Natural killer cell (primary cell): ENCODE results near the gene C4BPA. TPM values are rescaled to one million over a fixed set of nuclear protein-coding genes. Genes with fewer than 3 reads are reported as not detected.

Source experiments
- ATAC-seq, 3 donors: fragments of 150-1000 bp in 2 of 3; fragments of 200-7000 bp in 1 of 3; cut with Tn5 transposase; 1 replicate in 1 of 3; 2 replicates in 2 of 3; pipeline ENCODE4 v1.10.0; 2021; ENCODE audit warnings: mild to moderate bottlenecking in 2 of 3, moderate library complexity in 2 of 3
- DNase-seq, 2 donors: peaks; one replicate each; pipeline versions ENCODE4 v3.0.0 to v3.0.0-alpha.2; 2013 to 2021; ENCODE audit warnings: mixed read lengths in 1 of 2
- H3K27ac ChIP-seq: one replicate; pipeline ENCODE4 v1.5.1; 2013; ENCODE audit warnings: mild to moderate bottlenecking, low read length
- H3K27me3 ChIP-seq: one replicate; pipeline ENCODE4 v1.6.1; 2013; ENCODE audit warnings: low read length; ENCODE audit not compliant: control insufficient read depth, insufficient read depth
- H3K36me3 ChIP-seq: one replicate; pipeline ENCODE4 v1.6.1; 2013; ENCODE audit warnings: low read length; ENCODE audit not compliant: control insufficient read depth, insufficient read depth
- H3K4me1 ChIP-seq: one replicate; pipeline ENCODE4 v1.6.1; 2013; ENCODE audit warnings: low read length; ENCODE audit not compliant: control insufficient read depth, insufficient read depth
- H3K4me3 ChIP-seq: one replicate; pipeline ENCODE4 v1.5.1; 2013; ENCODE audit warnings: low read length
- H3K9me3 ChIP-seq: one replicate; pipeline ENCODE4 v1.6.1; 2013; ENCODE audit warnings: low read length; ENCODE audit not compliant: control insufficient read depth, insufficient read depth
- H3K27ac Mint-ChIP-seq, 2 donors: one replicate each; pipeline ENCODE4 v1.8.0; 2022; ENCODE audit warnings: mild to moderate bottlenecking in 2 of 2, mixed read lengths in 2 of 2, moderate library complexity in 1 of 2
- H3K27me3 Mint-ChIP-seq, 2 donors: one replicate each; pipeline ENCODE4 v1.8.0; 2022; ENCODE audit warnings: low read depth in 2 of 2, mixed read lengths in 2 of 2
- H3K36me3 Mint-ChIP-seq: one replicate; pipeline ENCODE4 v1.8.0; 2022; ENCODE audit warnings: mixed read lengths
- H3K4me1 Mint-ChIP-seq, 2 donors: one replicate each; pipeline ENCODE4 v1.8.0; 2022; ENCODE audit warnings: mixed read lengths in 2 of 2
- H3K4me3 Mint-ChIP-seq: one replicate; pipeline ENCODE4 v1.8.0; 2022; ENCODE audit warnings: mild to moderate bottlenecking, moderate library complexity, mixed read lengths
- H3K9me3 Mint-ChIP-seq, 2 donors: one replicate each; pipeline ENCODE4 v1.8.0; 2022; ENCODE audit warnings: mixed read lengths in 2 of 2
- CTCF ChIP-seq: fragments of 200-600 bp; IDR thresholded peaks from one replicate; pipeline ENCODE4 v1.8.0; 2022; ENCODE audit warnings: antibody characterized with exemption
- WGBS: methylation state at CpG from one replicate; pipeline ENCODE4 v1.1.7; 2013; ENCODE audit warnings: missing lambda C conversion rate; ENCODE audit not compliant: insufficient coverage; 5-methylcytosine and 5-hydroxymethylcytosine counted together
- intact Hi-C: fragments of 100-400 bp; cut with micrococcal nuclease; formaldehyde crosslinking; loops from one replicate; pipeline ENCODE4 v1.14.2; 2022
- total RNA-seq, 4 donors: library from RNA; stranded (reverse); fragments of 120-200 nt in 1 of 4; gene quantifications; one replicate each; pipeline versions ENCODE4 v1.2.3 to v1.2.4, GENCODE V29; 2013 to 2022

Gene C4BPA
- total RNA-seq, 3 donors from 2014 or later (not counting 1 experiment from before 2014, with no cell fraction given) = not detected

GRCh38 chr1:207073906-207074820, 29.9 kb upstream of the C4BPA start:
- Histone ChIP-seq H3K9me3 (no peaks in the 10 kb centered on the region), H3K4me1 (peaks cover 23% of the 10 kb centered on the region), H3K27me3 (no peaks in the 10 kb centered on the region), H3K27ac (no peak overlapping the region), H3K4me3 (no peak overlapping the region), H3K36me3 (no peaks in the 10 kb centered on the region)
- ATAC-seq (no peak), DNase-seq (no peak)
- H3K9me3 Mint-ChIP-seq = no peaks in the 10 kb centered on the region
- 89% methylated on average over 4 of the region's 4 CpGs for WGBS
- H3K4me3 Mint-ChIP-seq = no peak overlapping the region
- no peak overlapping the region for H3K27ac Mint-ChIP-seq
- intact Hi-C loops = no loop called here
- H3K36me3 Mint-ChIP-seq = no peaks in the 10 kb centered on the region
- H3K4me1 Mint-ChIP-seq = peaks cover 20 to 22% of the 10 kb centered on the region in 2 donors
- peaks cover 0 to 6% of the 10 kb centered on the region in 2 donors for H3K27me3 Mint-ChIP-seq
- TF ChIP-seq CTCF = no peak

DNA sequence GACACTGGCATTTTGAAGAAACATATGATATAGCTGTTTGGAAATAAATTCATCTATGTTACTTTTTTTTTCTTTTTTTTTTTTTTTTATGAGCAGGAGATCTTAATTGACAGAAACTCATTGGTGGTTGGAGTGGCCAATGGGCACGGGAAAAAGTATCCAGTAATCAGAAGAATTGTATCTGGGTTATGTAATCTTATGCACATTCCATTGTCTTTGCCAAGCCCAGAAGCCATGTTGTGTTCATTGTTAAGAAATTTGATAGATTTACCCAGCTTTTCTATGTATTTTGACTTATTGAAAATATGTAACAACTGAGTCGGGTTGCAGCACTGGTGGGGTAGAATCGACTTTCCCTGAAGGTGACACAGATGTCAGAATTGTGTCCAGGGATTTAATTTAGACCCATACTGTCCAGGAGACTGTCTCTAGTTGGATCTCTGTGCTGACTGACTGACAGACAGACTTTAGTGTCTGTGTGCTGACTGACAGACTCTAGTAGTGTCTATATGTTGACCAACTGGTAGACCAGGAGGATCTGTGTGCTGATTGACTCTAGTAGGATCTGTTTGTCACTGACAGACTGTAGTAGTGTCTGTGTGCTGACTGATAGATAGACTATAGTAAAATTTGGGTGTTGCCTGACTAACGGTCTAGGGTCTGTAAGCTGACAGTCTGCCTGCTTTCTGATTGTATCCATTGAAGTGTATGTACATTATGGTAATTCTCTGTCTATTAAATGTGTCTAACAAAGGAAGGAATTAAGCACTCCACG, 27.7 kb upstream of the C4BPA start:
- Histone ChIP-seq H3K4me1 (peaks cover 8% of the 10 kb centered on the region), H3K4me3 (no peak overlapping the region), H3K27ac (no peak overlapping the region), H3K27me3 (no peaks in the 10 kb centered on the region), H3K36me3 (no peaks in the 10 kb centered on the region), H3K9me3 (no peaks in the 10 kb centered on the region)
- DNase-seq = no peak
- Mint-ChIP-seq H3K9me3 (no peaks in the 10 kb centered on the region), H3K27ac (no peak overlapping the region), H3K4me3 (no peak overlapping the region), H3K36me3 (no peaks in the 10 kb centered on the region), H3K27me3 (peaks cover 0 to 7% of the 10 kb centered on the region in 2 donors), H3K4me1 (peaks cover 3 to 5% of the 10 kb centered on the region in 2 donors)
- no peak for TF ChIP-seq CTCF
- ATAC-seq = no peak
- intact Hi-C loops = no loop called here
- 87% methylated on average over 4 of the region's 5 CpGs for WGBS

DNA sequence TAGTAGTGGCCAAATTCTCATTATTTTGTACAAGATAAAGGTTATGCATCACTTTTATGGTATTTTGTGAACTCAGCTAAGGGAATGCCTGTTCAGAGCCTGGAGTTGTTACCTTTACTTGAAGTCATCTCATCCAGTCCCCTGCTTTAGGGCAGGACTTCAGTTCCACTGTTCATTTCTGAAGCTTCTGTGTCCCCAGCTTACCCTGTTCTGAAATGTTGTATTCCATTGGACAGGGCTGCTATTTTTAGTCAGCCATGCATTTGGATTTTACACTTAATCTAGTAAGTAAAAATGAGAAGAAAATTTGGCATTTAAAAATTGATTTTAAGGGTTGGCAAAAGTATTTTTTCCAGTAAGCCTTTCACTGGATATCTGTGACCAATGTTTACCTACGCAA, 27.0 kb upstream of the C4BPA start:
- no peaks in the 10 kb centered on the region for H3K36me3 Mint-ChIP-seq
- H3K36me3 ChIP-seq = no peaks in the 10 kb centered on the region

More for the DNA sequence above, 27.0 kb upstream of the C4BPA start:
- Histone ChIP-seq H3K9me3 (no peaks in the 10 kb centered on the region), H3K27ac (no peak overlapping the region), H3K27me3 (no peaks in the 10 kb centered on the region), H3K4me3 (no peak overlapping the region), H3K4me1 (peaks cover 2% of the 10 kb centered on the region)
- 100% methylated on average over 1 of the region's 1 CpG for WGBS
- no peaks in the 10 kb centered on the region for H3K9me3 Mint-ChIP-seq
- H3K27ac Mint-ChIP-seq = no peak overlapping the region
- ATAC-seq (no peak), DNase-seq (no peak)
- no peaks in the 10 kb centered on the region for H3K4me1 Mint-ChIP-seq
- peaks cover under 1 to 8% of the 10 kb centered on the region in 2 donors for H3K27me3 Mint-ChIP-seq
- H3K4me3 Mint-ChIP-seq = no peak overlapping the region
- intact Hi-C loops = loop anchor here (1.0 kb wide), 1 partner anchor 27 kb away; no protein-coding TSS in a partner anchor
- no peak for TF ChIP-seq CTCF
